ENCODE data around the gene MTHFD2L. TPM values are rescaled to one million over a fixed set of nuclear protein-coding genes. Genes with fewer than 3 reads are reported as not detected.

The MTHFD2L gene
- total and polyA plus RNA-seq, 2 donors (not counting 3 experiments of a cell fraction or from before 2014, with no cell fraction given) = 6.9 to 15.2 TPM

GRCh38 chr4:74320559-74321118 is 162.7 kb downstream of the MTHFD2L start:
- DNase-seq (ENCODE audit: low read depth, low spot score) = peak; percentile 74
- Histone ChIP-seq H4K20me1 (replicated peaks; ENCODE audit: control insufficient read depth, extremely low read depth, insufficient read depth, low read length) (no peaks in the 10 kb centered on the region), H3K4me1 (ENCODE audit: control insufficient read depth, extremely low read depth, insufficient read depth, low read length) (no peaks in the 10 kb centered on the region), H3K27ac (ENCODE audit: insufficient read depth, low read depth, low read length) (no peak overlapping the region), H3K79me2 (ENCODE audit: control insufficient read depth, insufficient read depth, low read length) (no peaks in the 10 kb centered on the region), H3K4me3 (replicated peaks in 1 of 3; ENCODE audit: insufficient read depth in 1 of 3, low read depth in 1 of 3, low read length in 3 of 3) (no peak overlapping the region), H3K9me1 (replicated peaks; ENCODE audit: control insufficient read depth, extremely low read depth, insufficient read depth, low read length) (no peaks in the 10 kb centered on the region), H3K4me2 (ENCODE audit: insufficient read depth, low read length) (peak overlapping the region; percentile 6), H2AFZ (ENCODE audit: low read depth, low read length) (peak overlapping the region; percentile 47), H3K9me3 (replicated peaks; ENCODE audit: control insufficient read depth, insufficient read depth, low read length) (no peaks in the 10 kb centered on the region), H3K27me3 (ENCODE audit: control insufficient read depth in 2 of 2, insufficient read depth in 2 of 2, low read length in 2 of 2) (no peaks in the 10 kb centered on the region), H3K36me3 (ENCODE audit: control insufficient read depth in 2 of 2, extremely low read depth in 1 of 2, insufficient read depth in 2 of 2, low read length in 2 of 2) (no peaks in the 10 kb centered on the region), H3K9ac (replicated peaks; ENCODE audit: extremely low read depth, insufficient read depth, low read length) (no peak overlapping the region)
- dilution Hi-C loops (cut with MboI; ENCODE audit: extremely low pct_ligation_motif_present, low sequenced_read_pairs) (no loop called here), intact Hi-C loops (cut with micrococcal nuclease) (loop anchor here (1.0 to 10.0 kb wide), 9 partner anchors 44 to 614 kb away; partner anchors contain the start of genes AREG, BTC, EREG and PARM1)
- ChIA-PET POLR2A (no interaction called here), CTCF (interaction anchor here (0.6 to 11.3 kb wide), 46 partner anchors 8 to 1251 kb away, joined by 3 to 378 read pairs (median 4); partner anchors contain the start of genes AREG and BTC)
- FAIRE-seq = peak; percentile 72
- TF ChIP-seq GATA2 (IDR thresholded peaks at IDR 0.05; ENCODE audit: insufficient read depth, insufficient read length, low read depth, low read length) (peak; percentile 12), POLR2A (IDR thresholded peaks at IDR 0.05; ENCODE audit: low read depth, low read length) (no peak), CTCF (IDR thresholded peaks at IDR 0.05; ENCODE audit: extremely low read depth in 1 of 2, insufficient read depth in 1 of 2, low read depth in 1 of 2, low read length in 2 of 2) (peak; percentile 44)
- BruUV-seq (replicated peaks) = no TSS peak

GRCh38 chr4:74322301-74322700 is 164.4 kb downstream of the MTHFD2L start:
- H2AFZ ChIP-seq (ENCODE audit: low read depth, low read length) = no peak overlapping the region
- H3K4me2 ChIP-seq (ENCODE audit: insufficient read depth, low read length) = no peak overlapping the region
- ChIA-PET CTCF (interaction anchor here (0.7 to 11.3 kb wide), 11 partner anchors 10 to 1146 kb away, joined by 3 to 378 read pairs (median 17); no protein-coding TSS in a partner anchor), POLR2A (no interaction called here)
- no peaks in the 10 kb centered on the region for H3K9me1 ChIP-seq (replicated peaks; ENCODE audit: control insufficient read depth, extremely low read depth, insufficient read depth, low read length)
- dilution Hi-C loops (cut with MboI; ENCODE audit: extremely low pct_ligation_motif_present, low sequenced_read_pairs) (no loop called here), intact Hi-C loops (cut with micrococcal nuclease) (loop anchor here (5.0 to 10.0 kb wide), 2 partner anchors 125 to 612 kb away; partner anchors contain the start of genes AREG and PARM1)
- TF ChIP-seq POLR2A (IDR thresholded peaks at IDR 0.05; ENCODE audit: low read depth, low read length) = no peak
- no peak for TF ChIP-seq POLR2AphosphoS5 (IDR thresholded peaks at IDR 0.05; ENCODE audit: insufficient read depth, low read depth, low read length)
- no peak for TF ChIP-seq JUN (IDR thresholded peaks at IDR 0.05; ENCODE audit: borderline replicate concordance, insufficient read depth, insufficient read length, low read depth)
- no peak for TF ChIP-seq FOS (IDR thresholded peaks at IDR 0.05; ENCODE audit: borderline replicate concordance, insufficient read depth, low read length)
- TF ChIP-seq, protein P1, sequence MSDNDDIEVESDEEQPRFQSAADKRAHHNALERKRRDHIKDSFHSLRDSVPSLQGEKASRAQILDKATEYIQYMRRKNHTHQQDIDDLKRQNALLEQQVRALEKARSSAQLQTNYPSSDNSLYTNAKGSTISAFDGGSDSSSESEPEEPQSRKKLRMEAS (IDR thresholded peaks at IDR 0.05; ENCODE audit: insufficient read depth, insufficient read length) = no peak
- TF ChIP-seq GATA2 (IDR thresholded peaks at IDR 0.05; ENCODE audit: insufficient read depth, insufficient read length, low read depth, low read length) = no peak
- TF ChIP-seq CTCF (IDR thresholded peaks at IDR 0.05; ENCODE audit: extremely low read depth in 1 of 2, insufficient read depth in 1 of 2, low read depth in 1 of 2, low read length in 2 of 2) = no peak
- no peak for TF ChIP-seq EZH2 (IDR thresholded peaks at IDR 0.05; ENCODE audit: borderline replicate concordance, low read depth, low read length, severe bottlenecking)
- no peak for TF ChIP-seq MYC (IDR thresholded peaks at IDR 0.05; ENCODE audit: low read depth, low read length)
- no peak overlapping the region for H3K9ac ChIP-seq (replicated peaks; ENCODE audit: extremely low read depth, insufficient read depth, low read length)
- DNase-seq (ENCODE audit: low read depth, low spot score) (no peak), FAIRE-seq (no peak)
- H3K9me3 ChIP-seq (replicated peaks; ENCODE audit: control insufficient read depth, insufficient read depth, low read length) = no peaks in the 10 kb centered on the region
- H3K4me1 ChIP-seq (ENCODE audit: control insufficient read depth, extremely low read depth, insufficient read depth, low read length) = peaks cover 4% of the 10 kb centered on the region
- H3K27me3 ChIP-seq (ENCODE audit: control insufficient read depth in 2 of 2, insufficient read depth in 2 of 2, low read length in 2 of 2) = no peaks in the 10 kb centered on the region
- H3K27ac ChIP-seq (ENCODE audit: insufficient read depth, low read depth, low read length) = no peak overlapping the region
- no peak overlapping the region for H3K4me3 ChIP-seq (replicated peaks in 1 of 3; ENCODE audit: insufficient read depth in 1 of 3, low read depth in 1 of 3, low read length in 3 of 3)
- H3K79me2 ChIP-seq (ENCODE audit: control insufficient read depth, insufficient read depth, low read length) = no peaks in the 10 kb centered on the region
- BruUV-seq (replicated peaks) = no TSS peak
- H3K36me3 ChIP-seq (ENCODE audit: control insufficient read depth in 2 of 2, extremely low read depth in 1 of 2, insufficient read depth in 2 of 2, low read length in 2 of 2) = no peaks in the 10 kb centered on the region
- no peaks in the 10 kb centered on the region for H4K20me1 ChIP-seq (replicated peaks; ENCODE audit: control insufficient read depth, extremely low read depth, insufficient read depth, low read length)
